NK-92 (cell line): ENCODE measurements around the gene NUAK2.

Experiments
- DNase-seq: peaks from one replicate; lab custom pipeline; 2025; ENCODE audit not compliant: unreplicated experiment; lab: John Stamatoyannopoulos, UW

The NUAK2 gene

DNA sequence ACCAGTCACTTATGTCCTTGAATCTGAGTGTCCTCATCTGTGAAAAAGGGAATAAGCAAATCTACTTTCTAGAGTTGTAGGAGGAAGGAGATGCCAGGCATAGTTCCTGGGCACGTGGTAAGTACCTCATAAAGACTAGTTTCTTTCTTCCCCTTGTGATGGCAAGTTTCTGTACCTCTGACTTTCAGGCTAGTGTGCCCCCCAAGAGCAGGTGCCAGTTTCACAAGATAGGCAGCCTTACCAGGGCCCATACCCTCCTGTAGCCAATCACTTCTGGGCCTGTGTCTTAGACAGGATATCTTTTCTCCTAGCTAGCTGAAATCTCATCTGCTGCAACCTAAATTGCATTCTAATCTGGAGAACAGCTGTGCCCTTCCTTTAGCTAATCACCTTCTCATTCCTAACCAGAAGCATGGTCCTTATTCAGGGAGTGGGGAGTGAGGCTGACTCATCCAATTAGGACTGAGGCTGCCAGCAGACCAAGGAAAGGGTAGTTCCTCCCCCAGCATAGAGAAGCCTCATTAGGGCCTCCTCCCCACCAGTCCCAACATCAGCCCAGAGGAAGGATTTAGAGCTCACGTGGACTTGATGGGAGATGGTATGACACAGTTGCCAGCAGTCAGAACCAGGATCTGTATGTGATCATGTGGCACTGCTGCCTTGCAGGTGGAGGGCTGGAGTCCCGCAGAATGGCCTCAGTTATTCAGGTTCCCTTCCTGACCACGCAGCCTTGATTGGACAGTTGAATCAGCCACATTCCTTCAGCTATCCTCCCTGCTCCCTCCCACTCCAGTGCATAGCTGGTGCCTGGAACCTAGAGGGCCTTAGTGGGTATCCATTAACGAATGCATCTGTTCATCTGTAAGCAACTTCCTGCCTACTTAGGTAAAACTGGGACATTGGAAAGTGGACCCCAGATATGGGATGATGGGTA, 27.3 kb upstream of the NUAK2 start:
- no peak for DNase-seq

DNA sequence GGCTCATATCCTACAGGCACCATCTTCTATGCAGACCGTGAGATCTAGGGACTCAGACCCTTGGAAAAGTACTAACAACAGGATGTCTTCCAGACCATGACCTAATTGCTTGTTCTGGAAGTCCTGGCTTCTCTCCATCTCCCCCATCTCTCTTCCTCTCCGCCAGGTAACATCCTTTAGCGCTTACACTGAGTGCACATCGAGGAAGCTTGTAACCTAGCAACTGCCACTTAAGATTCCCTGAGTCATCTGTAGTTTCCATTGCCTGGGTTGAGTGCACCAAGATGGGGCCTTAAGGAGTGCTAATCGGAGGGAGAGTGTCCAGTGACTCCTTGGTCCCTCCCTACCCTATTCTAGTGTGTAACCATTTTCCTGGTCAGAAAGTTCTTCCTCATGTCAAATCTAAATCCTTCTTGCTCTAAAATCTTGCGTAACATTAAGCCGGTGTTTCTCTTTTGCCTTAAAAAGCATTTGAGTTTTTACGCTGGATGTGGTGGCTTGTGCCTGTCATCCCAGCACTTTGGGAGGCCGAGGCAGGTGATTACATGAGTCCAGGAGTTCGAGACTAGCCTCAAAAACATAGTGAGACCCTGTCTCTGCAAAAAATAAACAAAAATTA, 25.5 kb upstream of the NUAK2 start:
- DNase-seq: no peak

DNA sequence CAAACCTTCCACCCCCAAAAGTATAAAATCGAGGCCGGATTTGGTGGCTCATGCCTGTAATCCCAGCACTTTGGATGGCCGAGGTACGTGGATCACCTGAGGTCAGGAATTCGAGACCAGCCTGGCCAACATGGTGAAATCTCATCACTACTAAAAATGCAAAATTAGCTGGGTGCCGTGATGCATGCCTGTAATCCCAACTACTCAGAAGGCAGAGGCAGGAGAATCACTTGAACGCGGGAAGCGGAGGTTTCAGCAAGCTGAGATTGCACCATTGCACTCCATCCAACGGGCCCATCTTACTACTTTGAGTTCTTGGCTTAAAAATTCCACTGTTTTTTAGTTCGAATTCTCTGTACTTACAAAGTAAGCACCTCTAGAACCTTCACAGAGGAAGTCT, 24.2 kb upstream of the NUAK2 start:
- no peak for DNase-seq

DNA sequence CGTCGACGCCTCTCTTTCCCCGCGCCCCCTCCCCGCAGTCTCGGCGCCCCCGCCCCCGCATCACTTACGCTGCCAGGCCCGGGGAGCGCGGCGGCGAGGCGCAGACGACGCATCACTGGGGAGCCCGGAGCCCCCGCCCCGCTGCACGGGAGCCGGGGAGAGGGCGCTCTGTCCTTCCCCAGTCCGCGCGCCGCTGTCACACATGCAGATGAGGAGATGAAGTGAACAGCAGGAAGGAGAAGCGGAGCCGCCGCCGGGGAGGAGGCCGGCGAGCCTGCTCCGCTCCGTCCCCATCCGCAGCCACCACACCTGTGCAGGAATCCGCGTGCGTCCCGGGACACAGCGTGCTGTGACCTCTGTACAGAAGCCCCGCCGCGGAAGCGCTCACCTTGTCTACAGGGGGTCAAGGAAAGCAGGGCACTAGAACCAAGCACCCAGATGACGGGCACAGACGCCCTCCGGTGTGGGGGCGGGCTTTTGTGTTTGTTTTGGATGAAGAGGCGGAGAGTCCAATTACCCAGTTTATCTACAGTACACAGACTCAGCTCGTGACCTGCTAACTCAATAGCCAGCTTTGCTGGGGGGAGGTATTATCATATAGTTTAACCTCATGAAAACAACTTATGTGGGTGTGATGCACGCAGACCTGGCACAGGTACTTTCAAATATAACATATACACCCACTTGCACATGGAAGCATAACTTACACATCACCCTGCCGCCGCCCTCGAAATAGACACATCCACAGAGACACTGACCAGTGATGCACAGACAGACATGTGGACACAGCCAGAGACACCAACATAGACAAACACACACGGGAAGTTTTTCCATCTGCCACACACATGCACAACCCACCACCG, 22.8 kb upstream of the NUAK2 start:
- no peak for DNase-seq

DNA sequence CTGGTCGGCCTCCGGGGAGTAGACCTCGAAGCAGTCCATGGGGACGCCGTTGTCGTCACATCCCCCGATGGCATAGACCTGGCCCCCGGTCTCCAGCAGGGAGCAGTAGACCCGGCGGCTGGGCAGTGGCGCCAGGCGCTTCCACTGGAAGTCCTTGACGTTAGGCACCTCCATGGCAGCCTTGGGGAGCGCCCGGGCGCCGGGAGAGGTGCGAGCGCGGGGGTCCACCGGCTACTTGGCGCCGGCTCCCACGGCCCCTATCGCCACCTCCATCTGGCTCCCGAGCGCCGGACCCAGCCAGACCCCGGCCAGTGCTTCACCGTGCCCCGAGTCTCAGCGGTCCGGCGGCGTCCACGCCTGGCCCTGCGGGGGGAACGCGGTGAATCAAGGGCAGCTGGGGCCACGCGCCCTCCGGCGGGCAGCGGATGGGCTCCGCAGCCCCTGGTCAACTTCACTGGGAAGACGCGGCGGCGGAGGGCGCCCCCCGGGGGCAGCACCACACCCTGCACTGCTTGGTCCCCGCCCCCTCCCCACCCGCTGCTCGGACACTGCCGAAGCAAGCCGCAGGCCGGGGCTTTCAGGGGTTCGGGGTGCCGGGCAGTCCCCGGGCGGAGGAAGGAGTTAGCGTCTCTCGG, 22.0 kb upstream of the NUAK2 start:
- DNase-seq: no peak

DNA sequence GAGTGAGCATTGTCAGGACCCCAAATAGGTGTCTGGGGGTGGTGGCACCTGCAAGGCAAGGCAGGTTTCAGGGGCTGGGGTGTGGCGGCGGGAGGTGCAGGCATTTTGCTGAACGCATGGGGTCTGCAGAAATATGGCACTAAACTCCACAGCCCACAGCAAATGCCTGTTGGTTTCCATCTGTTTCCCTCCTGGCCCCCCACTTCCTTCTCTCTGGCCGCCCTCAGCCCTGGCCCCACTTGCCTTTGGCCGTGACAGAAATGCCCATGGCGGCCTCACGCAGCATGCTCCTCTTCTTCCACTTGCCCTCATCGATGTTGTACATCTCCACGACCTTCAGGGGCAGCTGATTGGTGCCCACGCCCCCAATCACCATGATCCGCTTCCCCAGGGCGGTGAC, 21.4 kb upstream of the NUAK2 start:
- no peak for DNase-seq

DNA sequence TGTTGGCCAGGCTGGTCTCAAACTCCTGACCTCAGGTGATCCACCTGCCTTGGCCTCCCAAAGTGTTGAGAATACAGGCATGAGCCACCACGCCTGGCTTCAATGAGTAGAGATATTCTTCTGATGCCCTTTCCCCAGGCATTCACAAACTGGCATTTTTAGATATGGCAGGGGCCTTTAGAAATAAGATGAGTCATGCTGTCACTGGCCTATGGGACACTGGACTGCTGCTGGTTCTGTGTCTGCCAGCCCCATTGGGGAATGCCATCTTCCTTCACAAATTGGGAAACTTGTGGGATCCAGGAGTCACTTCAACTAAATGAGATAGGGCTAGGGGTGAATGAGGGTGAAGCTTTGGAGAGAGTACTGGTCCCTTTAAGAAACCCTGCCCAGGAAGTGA, 19.1 kb upstream of the NUAK2 start:
- DNase-seq: no peak

DNA sequence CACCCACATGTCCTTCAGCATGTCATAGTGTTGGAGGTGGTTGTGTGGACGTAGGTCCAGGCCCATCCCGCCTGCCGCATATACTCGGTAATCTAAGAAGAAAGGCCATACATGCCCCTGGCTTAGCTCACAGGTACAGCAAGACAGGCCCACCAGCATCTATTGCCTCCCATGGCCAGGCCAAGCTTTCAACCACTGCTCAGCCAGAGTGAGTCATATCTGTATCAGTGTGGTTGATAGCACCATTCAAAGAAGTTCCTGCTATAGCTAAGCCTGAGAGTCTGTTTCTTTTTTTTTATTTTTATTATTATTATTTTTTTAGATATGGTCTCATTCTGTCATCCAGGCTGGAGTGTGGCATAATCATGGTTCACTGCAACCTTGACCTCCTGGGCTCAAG, 18.2 kb upstream of the NUAK2 start:
- DNase-seq: no peak

DNA sequence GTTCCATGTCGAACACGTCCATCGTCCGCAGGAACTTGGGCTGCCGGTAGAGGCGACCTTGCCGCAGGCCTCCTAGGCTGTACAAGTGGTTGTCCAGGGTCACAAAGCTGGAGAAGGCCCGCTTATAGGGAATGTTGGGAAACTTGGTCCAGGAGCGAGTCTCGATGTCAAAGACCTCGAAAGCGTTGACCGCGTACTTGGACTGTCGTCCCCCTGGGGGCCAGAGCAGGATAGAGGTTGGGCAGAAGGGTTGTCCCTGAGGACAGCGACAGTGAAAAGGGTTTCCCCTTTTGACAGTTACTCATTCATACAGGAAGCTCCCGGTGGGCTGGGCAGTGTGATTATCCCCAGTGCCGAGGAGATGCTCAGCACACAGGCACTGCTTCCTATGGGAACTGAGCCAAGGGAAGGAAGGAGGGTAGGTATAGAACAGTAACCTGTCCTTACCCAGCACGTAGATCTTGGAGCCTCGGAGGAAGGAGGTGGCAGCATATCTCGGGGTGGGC, 17.7 kb upstream of the NUAK2 start:
- DNase-seq: no peak

DNA sequence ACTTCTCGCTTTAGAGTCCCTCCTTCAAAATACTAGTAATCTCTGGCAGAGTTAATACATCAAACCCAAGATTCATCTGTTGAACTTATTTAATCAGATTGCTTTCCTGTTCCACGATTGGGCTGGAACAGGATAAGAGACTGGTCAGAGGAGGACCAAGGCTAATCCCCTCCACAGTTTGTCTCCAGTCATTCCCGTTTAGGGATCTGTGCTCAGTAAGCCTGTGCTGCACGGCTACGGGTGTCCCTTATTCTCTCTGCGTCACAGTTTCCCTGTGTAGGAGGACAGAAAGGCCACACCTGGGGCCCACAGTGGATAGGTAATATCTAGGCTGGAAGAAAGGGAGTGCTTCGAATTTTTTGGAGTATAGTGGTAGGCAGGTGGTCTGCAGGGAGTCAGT, 16.5 kb upstream of the NUAK2 start:
- DNase-seq: no peak

DNA sequence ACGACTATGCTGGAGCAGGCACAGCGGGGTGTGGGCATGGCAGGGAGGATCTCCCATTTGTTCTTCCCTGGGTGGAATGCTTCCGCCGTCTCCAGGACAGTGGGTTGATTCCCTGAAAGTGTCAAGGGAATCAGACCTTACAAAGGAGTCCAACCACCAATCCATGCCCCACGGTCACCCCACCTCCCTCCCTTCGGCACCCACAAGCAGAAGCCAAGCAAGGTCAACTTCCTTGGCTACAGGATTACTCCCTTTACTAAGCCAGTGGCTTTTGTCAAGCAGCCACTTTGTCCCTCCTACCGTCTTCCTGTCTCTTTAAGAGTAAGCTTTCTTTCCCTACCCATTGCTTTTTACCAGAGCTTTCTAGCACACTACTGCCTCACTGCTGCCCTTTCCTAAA, 15.9 kb upstream of the NUAK2 start:
- DNase-seq: no peak

DNA sequence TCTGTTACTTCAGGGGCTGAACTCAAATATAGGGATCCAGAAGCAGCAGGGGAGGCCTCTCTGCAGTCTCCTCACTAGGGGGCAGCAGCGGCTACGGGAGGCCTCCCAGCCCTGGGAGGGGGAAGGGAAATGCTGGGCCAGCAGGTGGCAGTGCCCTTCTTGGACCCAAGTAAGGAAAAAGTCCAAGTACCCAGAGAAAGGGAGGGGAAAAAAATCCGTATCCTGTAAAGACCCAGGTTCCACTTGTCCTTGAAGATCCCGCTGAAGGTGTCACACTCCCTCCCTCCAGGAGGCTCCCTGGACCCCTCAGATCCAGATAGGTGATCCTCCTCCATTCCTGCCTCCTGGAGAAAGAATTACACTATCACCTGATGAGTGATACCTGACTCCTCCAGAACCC, 14.1 kb upstream of the NUAK2 start:
- no peak for DNase-seq

DNA sequence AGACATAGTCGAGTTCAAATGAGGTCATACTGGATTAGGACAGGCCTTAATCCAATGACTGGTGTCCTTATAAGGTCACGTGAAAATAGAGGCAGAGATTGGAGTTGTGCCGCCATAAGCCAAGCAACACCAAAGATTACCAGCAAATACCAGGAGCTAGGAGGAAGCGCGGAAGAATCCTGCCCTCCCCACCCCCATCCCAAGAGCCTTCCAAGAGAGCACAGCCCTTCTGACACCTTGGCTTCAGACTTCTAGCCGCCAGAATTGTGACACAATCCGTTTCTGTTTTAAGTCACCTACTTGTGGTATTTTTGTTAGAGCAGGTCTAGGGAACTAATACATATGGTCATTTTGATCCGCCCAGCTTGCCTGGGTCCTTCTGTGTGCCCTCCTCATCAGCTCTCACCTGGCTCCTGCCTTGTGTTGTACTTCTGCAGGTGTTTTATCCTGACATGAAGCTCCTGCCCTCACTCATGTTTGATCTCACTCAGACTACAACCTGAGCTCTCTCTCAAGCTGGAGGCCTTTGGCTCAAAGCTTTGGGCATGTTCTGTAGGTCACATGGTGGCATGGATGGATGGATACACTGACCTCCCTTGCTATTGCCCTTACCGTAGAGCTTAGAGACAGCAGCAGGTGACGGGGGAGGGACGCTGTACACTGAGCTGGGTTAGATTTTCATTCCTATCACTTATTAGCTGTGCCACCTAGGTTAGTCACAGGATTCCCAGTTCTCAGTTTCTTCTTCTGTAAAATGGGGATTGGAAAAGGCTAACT, 10.7 kb upstream of the NUAK2 start:
- DNase-seq: no peak

DNA sequence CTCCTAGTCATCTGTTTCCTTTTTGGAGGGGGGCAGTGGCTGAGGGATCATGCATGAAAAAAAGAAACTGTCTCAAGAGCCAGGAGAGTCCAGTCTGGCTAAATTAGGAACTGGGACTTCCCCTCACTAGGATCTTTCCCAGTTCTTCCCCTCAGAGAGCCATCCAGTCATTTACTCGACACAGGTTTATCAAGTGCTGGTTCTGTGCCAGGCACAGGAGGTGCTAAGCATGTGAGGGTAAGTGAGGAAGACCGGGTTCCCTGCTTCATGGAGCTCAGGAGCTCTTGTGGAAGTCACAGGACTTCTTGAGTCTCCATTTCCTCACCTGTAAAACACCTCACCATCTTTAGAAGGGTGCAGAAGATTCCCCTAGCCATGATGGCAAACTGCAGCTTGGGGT, 8.6 kb upstream of the NUAK2 start:
- no peak for DNase-seq

DNA sequence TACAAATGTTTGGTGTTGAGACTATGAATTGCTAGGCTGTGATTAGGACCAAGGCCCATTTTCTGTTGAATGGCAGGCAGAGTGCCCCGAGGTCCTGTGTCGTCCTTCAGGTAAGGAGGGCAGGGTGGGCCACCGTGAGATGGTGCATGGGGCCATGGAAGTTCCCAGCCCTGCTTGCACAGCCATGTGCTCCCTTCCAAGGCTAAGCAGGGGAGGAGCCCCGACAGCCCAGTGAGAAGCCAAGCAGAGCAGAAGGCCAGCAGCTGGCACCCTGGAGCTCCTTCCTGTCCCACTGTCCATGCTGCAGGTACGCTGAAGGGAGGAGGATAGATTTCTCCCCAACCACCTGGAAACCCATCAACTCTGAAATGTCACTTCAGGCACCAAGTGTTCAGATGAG, 8.2 kb upstream of the NUAK2 start:
- DNase-seq: no peak

DNA sequence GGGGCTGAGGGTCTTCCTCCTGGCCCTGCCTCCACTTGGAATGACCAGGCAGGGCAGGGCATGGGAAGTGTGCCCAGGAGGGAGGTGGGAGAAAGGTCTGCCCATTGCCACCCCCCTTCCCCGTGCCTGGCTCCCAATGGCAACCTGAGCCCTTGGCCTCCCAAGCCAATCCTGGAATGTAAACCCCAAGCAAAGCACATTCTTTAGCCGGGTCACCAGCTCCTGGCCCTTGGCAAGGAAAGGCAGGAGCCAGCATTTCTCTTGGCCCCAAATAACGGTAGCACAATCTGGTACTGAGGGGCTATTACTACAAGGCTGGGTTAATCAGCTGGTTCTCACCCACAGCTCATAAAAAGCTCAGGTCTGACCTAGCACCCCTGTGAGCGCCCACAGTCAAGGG, 6.9 kb upstream of the NUAK2 start:
- no peak for DNase-seq

DNA sequence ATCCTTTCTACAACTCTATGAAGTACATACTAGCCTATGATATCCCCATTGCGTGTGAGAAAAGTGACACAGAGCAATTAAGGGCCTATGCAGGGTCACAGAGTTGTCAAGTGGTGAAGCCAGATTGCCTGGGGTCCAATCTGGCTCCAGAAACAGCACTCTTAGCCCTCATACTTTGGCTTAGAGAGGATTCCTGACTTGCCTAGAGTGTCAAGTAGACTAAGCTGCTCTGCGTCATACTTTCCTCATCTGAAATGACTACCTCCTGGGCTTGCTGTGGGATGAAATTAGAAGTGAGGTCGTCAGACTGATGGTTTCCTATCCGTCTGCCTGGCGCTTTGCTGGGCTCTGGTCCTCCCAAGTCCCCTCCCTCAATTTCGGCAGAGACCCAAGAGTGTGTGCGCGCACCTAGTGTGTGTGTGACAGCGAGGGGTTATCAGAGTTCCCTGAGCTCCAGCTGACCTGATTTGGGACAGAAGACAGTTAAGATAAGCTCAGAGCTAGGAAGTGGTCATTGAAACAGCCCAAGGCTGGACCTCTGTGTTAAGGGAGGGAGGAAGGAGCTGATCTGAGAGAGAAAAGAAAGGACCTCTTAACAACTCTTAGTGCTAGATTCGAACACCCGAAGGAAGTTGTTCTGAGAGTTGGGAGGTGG, 5.4 kb upstream of the NUAK2 start:
- DNase-seq: no peak

DNA sequence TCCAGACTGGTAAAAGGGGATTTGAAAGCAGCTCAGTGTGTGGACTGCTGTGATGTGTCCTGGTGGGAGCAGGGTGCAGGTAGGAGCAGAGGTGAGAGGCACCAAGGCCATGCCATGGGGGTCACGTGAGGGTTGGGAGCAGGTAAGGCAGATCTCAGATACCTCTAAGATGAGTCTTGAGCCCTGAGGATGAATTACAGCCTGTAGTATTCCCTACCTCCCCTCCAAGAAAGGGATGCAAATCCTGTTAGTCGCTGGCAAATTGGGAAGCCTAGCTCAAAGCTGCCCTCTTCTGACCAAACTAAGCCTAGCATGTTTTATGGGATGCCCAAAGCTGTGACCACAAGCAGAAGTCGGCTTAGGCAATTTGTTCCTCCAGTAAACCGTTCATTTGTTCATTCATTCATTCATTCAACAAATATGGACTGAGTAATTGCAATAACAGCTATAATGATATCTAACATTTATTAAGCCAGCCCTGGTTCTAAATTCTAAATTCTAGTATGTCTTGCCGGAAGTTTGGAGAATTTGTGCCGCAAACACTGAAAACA, 3.9 kb upstream of the NUAK2 start:
- DNase-seq: no peak

DNA sequence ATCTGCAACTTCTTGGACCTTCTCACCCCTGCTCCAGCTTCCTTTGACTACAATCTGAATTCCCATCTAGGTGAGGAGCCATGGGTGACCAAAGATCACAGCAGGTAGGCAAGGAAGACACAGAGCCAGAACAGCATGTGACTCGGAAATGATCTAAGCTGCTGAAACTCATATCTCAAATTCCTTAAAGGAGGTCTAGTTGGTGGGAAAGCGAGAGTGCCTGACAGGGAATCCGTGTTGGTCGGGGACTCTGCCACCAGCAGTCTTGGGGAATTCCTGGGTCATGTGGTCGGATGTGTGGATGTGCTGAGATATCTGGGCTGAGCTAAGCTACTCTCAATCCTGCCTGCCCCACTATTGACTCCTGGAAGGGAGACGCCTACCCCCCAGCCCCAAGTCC, 3.2 kb upstream of the NUAK2 start:
- DNase-seq: no peak

DNA sequence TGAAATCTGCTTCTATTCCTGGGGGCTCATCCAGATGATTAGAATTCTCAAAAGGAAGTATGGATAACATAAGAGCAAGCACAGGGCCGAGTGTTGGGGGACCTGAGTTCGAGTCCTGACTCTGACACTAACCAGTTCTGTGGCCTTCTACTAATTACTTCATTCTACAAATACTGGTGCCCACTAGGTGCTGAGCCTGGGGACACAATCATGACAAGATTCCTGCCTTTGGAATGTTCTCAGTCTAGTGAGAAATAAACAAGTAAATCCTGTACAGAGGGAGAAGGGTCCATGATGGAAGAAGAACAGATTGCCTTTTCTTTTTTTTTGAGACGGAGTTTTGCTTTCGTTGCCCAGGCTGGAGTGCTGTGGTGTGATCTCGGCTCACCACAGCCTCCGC, 2.2 kb upstream of the NUAK2 start:
- DNase-seq: no peak
